SU-DHL-6 (cell line): ENCODE measurements around the gene RNF217.

Experiments
- EZH2phosphoT487 ChIP-seq: fragments of 200-600 bp; sonication (generic), shearing (Covaris generic); conservative IDR thresholded peaks from 2 replicates; pipeline ENCODE4 v1.6.1; 2018; ENCODE audit warnings: mild to moderate bottlenecking, antibody characterized with exemption, low read length, moderate library complexity, mixed read lengths
- TF ChIP-seq, protein P1 (sequence below): fragments of 200-600 bp; sonication (generic); IDR thresholded peaks from one replicate; pipeline ENCODE4 v1.5.1; 2017; ENCODE audit warnings: antibody characterized with exemption, mild to moderate bottlenecking, low read length, moderate library complexity; ENCODE audit not compliant: insufficient read depth, poor library complexity, severe bottlenecking

DNA sequence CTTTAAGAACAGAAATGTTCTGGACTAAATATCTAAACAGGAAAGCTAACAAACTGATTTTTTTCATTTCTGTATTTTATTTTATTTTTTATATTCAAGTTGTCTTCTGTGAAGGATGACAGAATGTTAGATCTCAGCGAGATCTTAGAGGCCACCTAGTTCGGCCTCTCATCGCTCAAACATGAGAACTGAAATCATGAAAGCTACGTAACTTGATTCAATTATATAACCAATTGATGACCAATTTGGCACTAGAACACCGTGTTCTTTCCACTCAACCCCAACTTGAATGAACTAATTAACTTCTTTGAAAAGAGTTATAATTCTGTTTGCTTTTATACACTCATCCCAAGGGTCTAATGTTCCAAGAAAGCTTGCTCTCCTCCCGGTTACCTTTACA is 24.6 kb upstream of the RNF217 start:
- TF ChIP-seq, protein P1, sequence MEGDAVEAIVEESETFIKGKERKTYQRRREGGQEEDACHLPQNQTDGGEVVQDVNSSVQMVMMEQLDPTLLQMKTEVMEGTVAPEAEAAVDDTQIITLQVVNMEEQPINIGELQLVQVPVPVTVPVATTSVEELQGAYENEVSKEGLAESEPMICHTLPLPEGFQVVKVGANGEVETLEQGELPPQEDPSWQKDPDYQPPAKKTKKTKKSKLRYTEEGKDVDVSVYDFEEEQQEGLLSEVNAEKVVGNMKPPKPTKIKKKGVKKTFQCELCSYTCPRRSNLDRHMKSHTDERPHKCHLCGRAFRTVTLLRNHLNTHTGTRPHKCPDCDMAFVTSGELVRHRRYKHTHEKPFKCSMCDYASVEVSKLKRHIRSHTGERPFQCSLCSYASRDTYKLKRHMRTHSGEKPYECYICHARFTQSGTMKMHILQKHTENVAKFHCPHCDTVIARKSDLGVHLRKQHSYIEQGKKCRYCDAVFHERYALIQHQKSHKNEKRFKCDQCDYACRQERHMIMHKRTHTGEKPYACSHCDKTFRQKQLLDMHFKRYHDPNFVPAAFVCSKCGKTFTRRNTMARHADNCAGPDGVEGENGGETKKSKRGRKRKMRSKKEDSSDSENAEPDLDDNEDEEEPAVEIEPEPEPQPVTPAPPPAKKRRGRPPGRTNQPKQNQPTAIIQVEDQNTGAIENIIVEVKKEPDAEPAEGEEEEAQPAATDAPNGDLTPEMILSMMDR: no peak
- TF ChIP-seq EZH2phosphoT487: no peak
